Renal cortical epithelial cell (primary cell): ENCODE measurements around the gene SHC1. TPM values are rescaled to one million over a fixed set of nuclear protein-coding genes. Genes with fewer than 3 reads are reported as not detected.
A peak's percentile ranks its signal among the peaks of the same experiment; 100 is the strongest.

ENCODE experiments used
- DNase-seq: peaks from one replicate; pipeline ENCODE4 v3.0.0-alpha.2; 2011; ENCODE audit warnings: low read depth
- total RNA-seq: library from RNA; depleted of rRNA; stranded (reverse); fragments of >200 nt; gene quantifications from 2 replicates; pipeline ENCODE4 v1.2.3, GENCODE V29; 2014

SHC1 gene, protein sequence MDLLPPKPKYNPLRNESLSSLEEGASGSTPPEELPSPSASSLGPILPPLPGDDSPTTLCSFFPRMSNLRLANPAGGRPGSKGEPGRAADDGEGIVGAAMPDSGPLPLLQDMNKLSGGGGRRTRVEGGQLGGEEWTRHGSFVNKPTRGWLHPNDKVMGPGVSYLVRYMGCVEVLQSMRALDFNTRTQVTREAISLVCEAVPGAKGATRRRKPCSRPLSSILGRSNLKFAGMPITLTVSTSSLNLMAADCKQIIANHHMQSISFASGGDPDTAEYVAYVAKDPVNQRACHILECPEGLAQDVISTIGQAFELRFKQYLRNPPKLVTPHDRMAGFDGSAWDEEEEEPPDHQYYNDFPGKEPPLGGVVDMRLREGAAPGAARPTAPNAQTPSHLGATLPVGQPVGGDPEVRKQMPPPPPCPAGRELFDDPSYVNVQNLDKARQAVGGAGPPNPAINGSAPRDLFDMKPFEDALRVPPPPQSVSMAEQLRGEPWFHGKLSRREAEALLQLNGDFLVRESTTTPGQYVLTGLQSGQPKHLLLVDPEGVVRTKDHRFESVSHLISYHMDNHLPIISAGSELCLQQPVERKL
- 107 and 140 TPM in 2 replicates for total RNA-seq

DNA sequence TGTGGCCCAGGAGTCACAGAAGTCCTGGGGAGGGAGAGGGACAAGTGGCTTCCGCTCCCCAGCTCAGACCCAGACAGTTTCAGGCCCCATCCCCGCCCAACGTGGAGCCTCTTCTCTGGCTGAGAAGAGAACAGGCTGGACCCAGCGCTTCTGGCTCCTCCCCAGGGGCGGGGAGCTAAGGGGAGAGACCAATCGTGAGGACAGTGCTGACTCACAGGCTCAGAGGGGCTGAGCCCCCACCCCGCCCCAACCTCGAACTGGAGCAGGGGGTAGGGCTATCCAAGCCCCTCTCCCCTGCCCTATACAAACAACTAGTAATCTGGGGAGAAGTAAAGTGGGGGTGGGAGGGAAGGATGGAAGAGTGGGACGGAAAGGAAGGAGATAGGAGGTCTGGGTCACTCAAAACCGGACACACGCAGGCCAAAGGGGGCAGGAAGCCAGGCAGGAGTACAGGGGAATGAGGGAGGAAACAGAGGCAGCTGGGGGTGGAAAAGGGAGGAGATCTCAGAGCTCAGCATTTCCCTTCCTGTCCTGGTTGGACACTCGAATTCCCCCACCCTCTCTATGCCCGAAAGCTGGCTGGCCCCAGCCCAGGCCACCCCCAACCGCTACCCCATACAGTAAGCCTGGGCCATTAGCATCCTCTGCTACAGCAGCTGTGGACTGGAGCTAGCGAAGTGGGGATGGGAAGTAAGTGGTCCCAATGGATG lies at the start of gene SHC1:
Gene SHC1, minus strand, starts transcription at position 117 of the 710 bp plus-strand sequence. CDS start 221 bp downstream, outside the sequence.
- DNase-seq: peak; percentile 77

DNA sequence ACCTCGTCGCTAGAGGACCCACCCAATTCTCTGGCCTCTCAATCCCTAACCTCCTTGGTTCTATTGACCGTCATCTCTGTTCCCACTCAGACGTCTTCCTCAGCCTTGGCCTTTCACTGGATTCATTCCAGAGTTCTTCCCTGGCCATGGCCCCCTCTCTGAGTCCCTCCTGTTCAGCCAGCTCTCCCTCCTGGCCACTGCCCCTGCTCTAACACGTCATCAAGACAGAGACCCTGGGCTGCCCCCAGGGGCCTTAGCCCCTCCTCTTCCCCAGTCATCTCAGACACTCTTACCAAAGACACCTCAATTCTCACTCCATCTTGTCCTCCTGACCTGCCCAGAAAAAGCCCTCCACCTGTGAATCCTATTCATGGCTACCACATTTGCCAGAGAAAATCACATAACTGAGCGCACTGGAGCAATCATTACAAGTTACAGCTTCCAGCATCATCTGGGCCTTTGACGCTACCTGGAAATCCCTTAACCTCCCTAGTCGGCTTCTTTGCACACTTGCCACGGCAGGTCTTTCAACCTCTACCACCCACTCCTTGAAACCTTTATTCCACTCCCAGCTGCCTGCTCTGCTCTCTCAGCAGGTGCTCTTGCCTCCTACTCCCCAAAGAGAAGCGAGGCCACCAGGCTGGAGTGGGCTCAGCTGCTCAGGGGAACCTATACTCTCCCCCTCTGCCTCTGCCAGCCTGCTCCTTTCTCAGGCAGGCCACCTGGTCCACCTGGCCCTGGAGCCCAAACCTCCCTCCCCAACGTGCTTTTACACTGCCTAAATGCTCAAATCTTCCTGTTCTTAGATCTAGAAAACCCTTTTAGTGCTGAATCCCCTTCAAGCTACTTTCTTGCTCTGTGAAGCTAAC lies 49.1 kb upstream of the SHC1 start:
- DNase-seq: no peak

DNA sequence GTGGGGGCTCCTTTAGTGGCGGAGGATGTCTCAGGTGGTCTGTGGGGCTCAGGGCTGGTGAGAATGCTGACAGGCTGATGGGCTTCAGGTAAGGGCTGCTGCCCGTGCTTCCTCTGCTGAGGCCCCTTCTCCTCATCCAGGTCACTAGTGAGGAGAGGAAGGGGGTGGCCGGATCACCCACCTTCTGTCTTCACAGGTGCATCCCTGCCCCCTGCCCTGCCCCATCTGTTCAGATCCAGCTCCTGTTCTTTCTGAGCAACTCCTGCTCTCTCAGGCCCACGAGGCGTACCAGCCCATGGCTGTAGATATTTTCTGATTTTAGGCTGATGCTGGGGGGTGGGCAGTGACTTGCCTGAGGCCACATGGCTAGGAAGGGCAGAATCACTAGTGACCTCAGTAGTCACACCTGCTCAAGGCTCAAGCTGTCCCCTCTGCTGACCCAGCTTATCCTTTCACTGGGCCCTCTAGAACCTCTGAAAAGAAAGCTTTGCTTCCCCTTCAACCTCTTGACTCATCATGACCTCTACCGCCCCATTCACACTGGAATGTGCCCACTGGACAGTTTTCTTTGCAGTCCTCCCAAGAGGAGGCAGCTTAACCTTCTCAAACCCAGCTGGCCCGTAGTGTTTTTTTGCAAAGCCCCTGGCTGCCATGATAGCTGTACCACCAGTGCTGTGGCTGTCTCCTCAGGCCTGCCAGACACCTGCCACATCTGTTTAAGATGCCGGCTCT lies 48.2 kb upstream of the SHC1 start:
- no peak for DNase-seq

DNA sequence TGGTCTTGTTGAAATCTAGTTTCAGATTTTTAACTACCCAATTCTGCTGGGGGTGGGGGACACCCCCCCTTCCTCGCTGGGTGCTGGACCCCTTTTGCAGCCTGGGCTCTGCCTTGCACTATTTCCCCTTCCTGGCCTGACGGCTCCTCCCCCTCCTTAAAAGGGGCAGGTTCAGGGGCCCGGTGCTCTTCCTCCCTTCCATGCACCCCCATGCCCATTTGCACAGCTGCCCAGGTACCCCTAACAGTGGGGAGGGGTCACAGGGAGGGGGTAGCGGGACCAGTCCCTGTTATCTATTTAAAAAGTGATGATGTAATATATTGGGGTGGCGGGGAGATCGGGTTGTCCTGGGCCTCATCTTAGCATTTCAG lies 47.4 kb upstream of the SHC1 start:
- DNase-seq: no peak

DNA sequence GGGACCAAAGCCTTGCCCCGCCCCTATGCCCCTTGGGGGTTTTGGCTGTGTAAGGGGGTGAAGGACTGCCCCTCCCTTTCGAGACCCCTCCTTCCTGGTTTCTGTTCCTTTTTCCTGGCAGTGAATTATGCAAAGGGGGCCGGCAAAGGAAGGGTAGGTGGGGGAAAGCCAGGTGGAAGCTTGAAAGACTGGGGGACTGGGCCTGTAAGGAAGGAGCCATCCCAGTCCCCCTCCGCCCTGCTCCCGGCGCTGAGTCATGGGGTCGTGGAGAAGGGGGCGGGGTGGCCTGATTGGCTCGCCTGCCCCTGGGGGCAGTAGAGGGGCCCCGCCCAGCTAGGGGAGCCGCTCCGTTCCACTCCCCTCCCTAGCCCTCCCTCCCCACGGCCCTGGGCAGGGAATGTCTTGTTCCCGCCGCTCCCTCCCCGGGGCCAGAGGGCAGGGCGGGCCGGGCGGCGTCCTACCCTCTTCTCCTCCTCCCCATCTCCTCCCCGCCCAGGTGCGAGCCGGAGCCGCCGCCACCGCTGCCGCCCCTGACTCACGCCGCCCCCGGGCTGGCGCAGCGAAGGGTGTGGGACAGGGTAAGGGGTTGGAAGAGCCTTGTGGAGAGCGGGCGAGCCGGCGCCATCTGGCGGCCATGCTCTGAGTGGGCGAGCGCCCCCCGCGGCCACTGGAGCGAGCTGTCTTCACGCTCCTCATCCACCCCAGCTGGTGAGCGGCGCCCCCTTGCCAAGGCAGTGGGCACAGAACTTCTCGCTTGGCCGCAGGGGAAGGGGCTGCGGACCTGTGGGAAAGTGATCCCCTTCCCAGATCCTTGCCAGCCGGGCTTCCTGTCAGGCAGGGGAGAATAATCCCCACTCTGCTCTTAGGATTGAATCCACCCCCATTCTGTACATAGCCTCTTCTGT lies 46.7 kb upstream of the SHC1 start:
- DNase-seq: peak; percentile 85

DNA sequence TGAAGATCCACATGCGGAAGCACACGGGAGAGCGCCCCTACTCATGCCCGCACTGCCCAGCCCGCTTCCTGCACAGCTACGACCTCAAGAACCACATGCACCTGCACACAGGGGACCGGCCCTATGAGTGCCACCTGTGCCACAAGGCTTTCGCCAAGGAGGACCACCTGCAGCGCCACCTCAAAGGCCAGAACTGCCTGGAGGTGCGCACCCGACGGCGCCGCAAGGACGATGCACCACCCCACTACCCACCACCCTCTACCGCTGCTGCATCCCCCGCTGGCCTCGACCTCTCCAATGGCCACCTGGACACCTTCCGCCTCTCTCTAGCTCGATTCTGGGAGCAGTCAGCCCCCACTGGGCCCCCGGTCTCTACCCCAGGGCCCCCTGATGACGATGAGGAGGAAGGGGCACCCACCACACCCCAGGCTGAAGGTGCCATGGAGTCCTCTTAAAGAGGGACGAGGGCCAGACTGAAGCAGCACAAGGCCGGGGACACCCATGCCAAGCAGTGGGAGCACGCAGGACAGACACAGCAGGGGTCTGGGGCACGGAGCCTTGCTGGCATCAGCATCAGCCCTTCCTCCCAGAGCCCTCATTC lies 45.8 kb upstream of the SHC1 start:
- no peak for DNase-seq

DNA sequence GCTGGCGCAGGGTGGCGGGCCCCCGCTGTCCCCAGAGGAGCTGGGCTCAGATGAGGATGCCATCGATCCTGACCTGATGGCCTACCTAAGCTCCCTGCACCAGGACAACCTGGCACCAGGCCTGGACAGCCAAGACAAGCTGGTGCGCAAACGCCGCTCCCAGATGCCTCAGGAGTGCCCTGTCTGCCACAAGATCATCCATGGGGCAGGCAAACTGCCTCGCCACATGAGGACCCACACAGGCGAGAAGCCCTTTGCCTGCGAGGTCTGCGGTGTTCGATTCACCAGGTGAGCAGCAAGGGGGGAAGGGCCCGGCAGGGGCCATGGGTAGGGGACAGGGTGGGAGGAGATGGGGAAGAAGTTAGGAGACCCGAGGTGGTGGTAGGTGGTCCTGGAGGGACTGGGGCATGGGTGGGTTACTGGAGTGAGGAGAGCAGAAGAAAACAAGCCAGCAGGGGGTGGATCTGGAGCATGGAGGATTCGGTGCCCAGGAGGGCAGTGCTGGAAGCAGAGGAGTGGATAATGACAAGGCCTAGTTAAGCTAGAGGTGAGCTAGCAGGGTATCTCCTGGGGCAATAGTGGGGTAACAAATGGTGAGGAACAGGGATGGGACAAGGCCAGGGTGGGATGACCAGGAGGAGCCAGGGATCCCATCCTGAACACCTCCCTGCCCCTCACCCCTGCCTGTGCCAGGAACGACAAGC lies 45.1 kb upstream of the SHC1 start:
- DNase-seq: no peak

DNA sequence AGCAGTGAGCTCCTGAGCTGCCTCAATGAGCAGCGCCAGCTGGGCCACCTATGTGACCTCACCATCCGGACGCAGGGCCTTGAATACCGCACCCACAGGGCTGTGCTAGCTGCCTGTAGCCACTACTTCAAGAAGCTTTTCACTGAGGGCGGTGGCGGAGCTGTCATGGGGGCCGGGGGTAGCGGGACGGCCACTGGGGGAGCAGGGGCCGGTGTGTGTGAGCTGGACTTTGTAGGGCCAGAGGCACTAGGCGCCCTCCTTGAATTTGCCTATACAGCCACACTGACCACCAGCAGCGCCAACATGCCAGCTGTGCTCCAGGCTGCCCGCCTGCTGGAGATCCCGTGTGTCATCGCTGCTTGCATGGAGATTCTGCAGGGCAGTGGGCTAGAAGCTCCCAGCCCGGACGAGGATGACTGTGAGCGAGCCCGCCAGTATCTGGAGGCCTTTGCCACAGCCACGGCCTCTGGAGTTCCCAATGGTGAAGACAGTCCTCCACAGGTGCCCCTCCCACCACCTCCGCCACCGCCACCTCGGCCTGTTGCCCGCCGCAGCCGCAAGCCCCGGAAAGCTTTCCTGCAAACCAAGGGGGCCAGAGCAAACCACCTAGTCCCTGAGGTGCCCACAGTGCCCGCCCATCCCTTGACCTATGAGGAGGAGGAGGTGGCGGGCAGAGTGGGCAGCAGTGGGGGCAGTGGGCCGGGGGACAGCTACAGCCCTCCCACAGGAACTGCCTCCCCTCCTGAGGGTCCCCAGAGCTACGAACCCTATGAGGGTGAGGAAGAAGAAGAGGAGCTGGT lies 44.4 kb upstream of the SHC1 start:
- DNase-seq: no peak

DNA sequence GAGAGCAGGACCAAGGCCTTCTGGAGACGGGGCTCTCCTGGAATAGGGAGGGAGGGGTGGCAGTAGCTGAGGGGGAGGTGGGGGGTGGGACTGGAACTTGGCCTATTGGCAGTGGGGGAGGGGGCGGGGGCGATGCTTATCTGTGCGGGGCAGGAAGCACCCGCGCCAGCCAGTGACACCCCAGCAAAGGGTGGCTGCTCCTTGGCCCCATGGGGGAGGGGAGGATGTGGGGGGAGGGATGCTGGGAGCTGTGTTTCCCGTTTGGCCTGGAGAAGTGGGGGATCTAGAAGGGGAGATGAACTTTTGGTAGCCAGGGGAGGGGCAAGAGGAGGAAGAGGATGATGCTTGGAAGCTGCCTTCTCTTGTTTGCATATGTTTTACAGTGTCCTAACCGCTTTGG lies 43.1 kb upstream of the SHC1 start:
- no peak for DNase-seq

DNA sequence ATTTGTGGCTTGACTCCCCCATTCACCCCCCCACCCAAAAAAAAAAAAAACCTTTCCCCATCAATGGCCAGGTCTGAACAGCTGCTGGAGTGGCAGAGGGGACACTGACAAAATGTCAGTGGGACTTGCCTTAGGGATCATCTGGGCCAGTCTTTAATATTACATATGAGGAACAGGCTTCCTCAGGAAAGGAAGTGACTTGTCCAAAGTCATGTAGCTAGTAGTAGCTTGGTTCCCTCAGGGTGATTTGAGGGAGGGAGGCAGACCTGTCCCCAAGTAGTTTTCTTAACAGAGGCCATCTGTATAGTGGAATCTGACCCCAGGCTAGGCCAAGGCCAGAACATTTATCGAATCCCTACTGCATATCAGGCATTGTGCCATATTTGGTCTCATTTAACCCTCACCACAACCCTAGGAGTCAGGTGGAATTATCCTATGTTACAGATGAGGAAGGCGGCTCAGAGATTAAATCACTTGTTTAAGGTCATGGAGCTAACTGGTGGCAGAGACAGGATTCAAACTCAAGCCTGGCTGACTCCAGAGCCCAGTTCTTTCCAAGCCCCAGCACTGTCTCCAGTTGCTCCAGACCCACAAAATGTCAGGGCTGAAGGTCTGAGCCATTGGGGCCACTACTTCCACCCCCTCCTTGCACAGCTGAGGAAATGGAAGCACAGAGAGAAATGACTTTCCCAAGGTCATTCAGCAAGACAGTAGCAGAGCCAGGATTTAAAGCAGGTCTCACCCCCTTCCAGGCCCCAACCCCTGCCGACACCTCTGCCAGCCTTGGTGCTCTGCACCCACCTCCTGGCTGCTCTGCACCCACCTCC lies 42.4 kb upstream of the SHC1 start:
- DNase-seq: no peak

DNA sequence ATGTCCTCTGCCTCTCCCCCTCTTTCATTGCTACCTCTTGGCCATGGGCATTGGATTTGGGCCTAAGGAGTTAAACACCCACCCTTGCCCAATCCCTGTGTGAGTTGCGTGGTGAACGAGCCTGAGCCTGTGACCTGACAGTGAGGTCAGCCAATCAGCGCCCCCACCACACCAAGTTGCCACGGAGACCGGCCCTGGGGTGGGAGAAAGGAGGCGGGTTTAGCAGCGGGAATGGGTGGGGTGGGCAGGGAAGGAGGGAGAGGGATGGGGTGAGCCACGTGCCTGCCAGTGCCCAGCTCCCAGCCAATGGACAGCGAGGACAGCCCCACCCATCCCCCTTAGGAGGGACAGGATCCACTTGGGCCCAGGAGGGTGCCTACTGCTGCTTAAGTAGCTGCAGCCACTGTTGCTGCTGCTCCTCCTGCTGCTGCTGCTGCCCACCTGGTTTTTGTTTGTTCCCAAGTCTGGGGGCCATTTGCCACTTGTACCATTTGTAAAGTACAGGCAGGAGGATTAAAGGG lies 41.5 kb upstream of the SHC1 start:
- peak; percentile 52 for DNase-seq

DNA sequence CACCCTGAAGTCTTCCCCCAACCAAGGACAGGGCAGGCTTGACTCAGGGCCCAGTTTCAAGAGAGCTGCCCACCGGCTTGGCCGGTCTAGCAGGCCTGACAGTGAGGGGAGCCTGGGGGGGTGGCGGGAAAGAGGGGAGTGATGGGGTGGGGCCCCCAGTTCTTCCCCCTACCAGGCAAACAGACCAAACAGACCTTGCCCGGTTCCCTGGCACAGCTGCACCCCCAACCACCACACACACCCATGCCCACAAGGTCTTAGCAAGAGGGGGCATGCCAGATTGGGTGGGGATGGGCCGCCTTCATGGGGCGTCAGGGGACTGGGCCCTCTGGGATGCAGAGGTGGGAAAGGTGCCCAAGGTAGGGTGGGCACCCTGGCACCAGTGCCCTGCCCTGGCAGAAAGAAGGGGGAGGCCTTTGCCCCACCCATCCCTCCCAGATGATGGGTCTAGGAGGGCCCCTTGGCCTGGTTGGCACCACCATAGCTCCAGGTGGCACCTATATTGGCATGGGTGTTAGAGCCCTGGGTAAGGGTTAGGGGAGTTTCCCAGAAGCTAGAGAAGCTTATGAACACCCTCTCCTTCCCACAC lies 41.0 kb upstream of the SHC1 start:
- DNase-seq: no peak

DNA sequence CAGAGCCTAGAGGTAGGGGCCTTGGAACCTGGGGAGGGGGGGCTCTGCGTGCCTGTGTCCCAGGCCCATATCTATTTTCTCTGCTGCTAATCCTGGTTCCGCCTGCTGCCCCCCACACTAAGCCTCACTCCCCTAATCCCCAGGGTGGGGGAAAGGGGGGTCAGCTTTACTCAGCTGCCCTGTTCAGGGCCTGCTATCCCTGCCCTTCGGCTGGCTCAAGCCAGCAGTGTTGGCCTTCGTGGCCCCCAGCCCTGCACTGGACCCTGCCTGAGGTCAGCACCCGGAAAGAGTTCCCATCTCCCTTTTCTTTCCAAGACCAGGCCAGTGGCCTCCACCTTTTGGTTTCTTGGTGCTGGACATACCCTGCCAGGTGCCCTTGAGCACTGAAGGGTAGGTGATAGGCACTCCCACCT lies 40.5 kb upstream of the SHC1 start:
- DNase-seq: no peak

DNA sequence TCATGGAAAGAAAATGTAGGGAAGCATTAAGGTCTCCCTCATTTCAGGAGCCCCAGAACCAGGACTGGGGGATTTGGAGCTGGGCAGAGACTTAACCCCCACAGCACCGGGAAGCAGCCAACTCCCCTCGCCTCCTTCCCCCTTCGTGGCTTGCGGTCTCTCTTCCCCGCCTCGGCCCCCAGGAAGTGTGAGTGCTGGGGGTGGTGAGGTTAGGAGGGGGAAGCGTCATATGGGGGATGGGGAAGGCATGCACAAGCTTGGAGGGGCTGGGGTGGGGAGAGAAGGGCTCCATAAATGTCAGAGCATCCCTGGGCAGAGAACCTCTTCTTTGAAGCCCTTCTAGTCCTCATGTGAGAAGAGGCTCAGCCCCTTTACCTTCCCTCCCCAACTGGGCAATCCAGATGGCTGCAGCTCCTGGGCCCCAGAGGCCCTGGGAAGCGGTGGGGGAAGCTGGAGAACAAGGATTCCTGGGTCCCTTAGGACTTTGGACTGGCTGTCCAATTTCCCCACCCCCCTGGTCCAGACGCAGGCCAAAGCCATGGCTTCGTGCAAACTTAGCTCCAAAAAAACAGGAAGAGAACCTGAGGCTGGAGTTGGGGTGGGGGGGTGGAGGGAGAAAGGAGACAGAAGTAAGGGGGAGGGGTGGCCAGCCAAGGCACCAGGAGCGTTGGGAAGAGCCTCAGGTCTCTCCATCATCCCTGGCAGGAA lies 39.8 kb upstream of the SHC1 start:
- no peak for DNase-seq

DNA sequence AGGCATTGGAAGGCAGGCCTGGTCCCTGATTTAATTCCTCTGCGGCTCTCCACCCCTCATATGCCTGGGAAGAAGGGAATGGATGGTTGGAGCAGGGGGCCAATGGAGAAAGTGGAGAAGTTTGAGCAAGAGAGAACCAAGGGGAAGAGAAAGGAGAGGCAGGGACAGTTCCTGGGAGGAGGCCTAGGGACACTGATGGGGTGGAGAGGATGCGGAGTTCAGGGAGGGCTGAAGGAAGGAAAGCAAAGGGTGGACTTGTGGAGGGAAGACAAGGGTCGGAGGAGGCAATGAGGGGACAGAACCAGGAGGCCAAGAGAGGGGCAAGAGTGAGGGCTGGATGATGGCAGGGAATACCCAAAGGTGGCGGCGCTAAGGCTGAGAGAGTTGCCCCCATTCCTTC lies 39.2 kb upstream of the SHC1 start:
- DNase-seq: no peak

DNA sequence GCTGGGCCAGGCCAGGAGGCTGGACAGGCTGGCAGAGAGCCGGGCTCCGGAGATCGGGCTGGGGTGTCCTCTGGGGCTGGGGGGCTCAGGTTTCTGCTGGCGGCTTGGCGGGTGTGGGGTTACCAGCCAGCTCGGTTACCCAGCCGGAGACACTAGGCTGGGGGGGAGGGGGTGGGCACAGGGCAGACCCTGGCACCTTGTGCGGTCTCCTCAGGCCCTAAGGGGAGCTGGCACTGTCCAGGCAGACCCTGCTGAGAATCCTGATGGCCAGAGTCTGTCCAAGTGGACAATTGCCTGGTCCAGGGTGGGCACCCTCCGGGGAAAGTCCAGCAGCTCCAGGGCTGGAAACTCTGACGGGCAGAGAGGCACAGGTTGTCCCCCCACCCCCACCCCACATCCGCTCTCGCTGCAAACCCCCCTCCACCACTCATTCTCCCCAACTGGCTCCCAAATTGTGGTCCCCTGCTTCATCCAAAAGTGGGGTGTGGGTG lies 38.7 kb upstream of the SHC1 start:
- no peak for DNase-seq
